Ovary (tissue), 9 donors: ENCODE results near the gene PDE3B. TPM values are rescaled to one million over a fixed set of nuclear protein-coding genes. Genes with fewer than 3 reads are reported as not detected.

Experiments
- DNase-seq, 5 donors: peaks; one replicate each; pipeline ENCODE4 v3.0.0-alpha.2; 2019 to 2020
- H3K27ac ChIP-seq, 2 donors: fragments of 200-600 bp; one replicate each; pipeline versions ENCODE4 v1.5.1 to v1.8.0; 2019 to 2022
- H3K27me3 ChIP-seq: fragments of 200-600 bp; one replicate; pipeline ENCODE4 v1.8.0; 2022
- H3K36me3 ChIP-seq: fragments of 200-600 bp; sonication (generic); one replicate; pipeline ENCODE4 v1.5.1; 2019
- H3K4me1 ChIP-seq: one replicate; pipeline ENCODE4 v1.8.1; 2013; ENCODE audit warnings: mild to moderate bottlenecking, moderate library complexity; ENCODE audit not compliant: insufficient read depth
- H3K4me3 ChIP-seq: fragments of 200-600 bp; sonication (generic); one replicate; pipeline ENCODE4 v1.5.1; 2017
- H3K9me3 ChIP-seq, 2 donors: fragments of 200-600 bp in 1 of 2; sonication (generic) in 1 of 2; one replicate each; pipeline versions ENCODE4 v1.5.1 to v1.8.1; 2013 to 2019; ENCODE audit warnings: mild to moderate bottlenecking in 1 of 2, moderate library complexity in 1 of 2
- EP300 ChIP-seq: sonication (generic); formaldehyde crosslinking; IDR thresholded peaks from one replicate; pipeline ENCODE4 v1.6.1; 2017; ENCODE audit warnings: antibody characterized with exemption
- POLR2A ChIP-seq: fragments of 450-650 bp; IDR thresholded peaks from one replicate; pipeline ENCODE4 v1.6.1; 2017; ENCODE audit warnings: antibody characterized with exemption, mild to moderate bottlenecking, moderate library complexity
- WGBS, 3 donors: extraction: QIAGEN DNeasy Blood & Tissue Kit in 1 of 3; methylation state at CpG; one replicate each; pipeline versions ENCODE4 v1.1.5 to v1.1.7; 2013 to 2017; 5-methylcytosine and 5-hydroxymethylcytosine counted together
- intact Hi-C, 4 donors: fragments of 100-400 bp; cut with DNase I; formaldehyde crosslinking; loops; one replicate each; pipeline versions ENCODE4 v1.11.0 to v1.15.1; 2022 to 2023
- polyA plus RNA-seq, 2 donors: library from polyadenylated mRNA; stranded (reverse); fragments of 200-250 nt in 1 of 2; fragments of 350-450 nt in 1 of 2; fragmentation: Illumina TruSeq in 1 of 2; extraction: RNeasy Lipid Tissue Mini Kit (QIAGEN cat#74804) in 1 of 2; gene quantifications; one replicate each; pipeline ENCODE4 v1.2.3, GENCODE V29; 2013 to 2014
- total RNA-seq, 7 donors: library from RNA; depleted of rRNA in 2 of 7; stranded (reverse); fragments of >200 nt in 2 of 7; fragmentation: NEBNext Ultra II Directional in 3 of 7; extraction: Animal tissue kit (Norgen Biotek cat#: 25700) in 3 of 7; gene quantifications; one replicate each; pipeline versions ENCODE4 v1.1.0 to v1.2.4, GENCODE V29; 2016 to 2023
- TF ChIP-seq, protein P1 (sequence below), 3 donors: fragments of 450-650 bp in 2 of 3; fragments of 200-600 bp in 1 of 3; IDR thresholded peaks; one replicate each; pipeline versions ENCODE4 v1.5.1 to v1.8.0; 2016 to 2022; ENCODE audit warnings: antibody characterized with exemption in 3 of 3, mild to moderate bottlenecking in 1 of 3
- donor health status: DM: no; HTN: no; CAD: no; lungs with moderate emphysema.
- donor health status: DM: no; HTN: no; CAD: no.
- donor health status: Bipolar disorder and iron deficiency.
- donor health status: DM: yes; HTN: yes; CAD: no.
- donor health status: DM: no; HTN: no; CAD: no.
- donor health status: DM: yes; HTN: yes; CAD: no.

Gene PDE3B
- total and polyA plus RNA-seq, 9 donors = 0.13 to 5.9 (median 1.2) TPM

DNA sequence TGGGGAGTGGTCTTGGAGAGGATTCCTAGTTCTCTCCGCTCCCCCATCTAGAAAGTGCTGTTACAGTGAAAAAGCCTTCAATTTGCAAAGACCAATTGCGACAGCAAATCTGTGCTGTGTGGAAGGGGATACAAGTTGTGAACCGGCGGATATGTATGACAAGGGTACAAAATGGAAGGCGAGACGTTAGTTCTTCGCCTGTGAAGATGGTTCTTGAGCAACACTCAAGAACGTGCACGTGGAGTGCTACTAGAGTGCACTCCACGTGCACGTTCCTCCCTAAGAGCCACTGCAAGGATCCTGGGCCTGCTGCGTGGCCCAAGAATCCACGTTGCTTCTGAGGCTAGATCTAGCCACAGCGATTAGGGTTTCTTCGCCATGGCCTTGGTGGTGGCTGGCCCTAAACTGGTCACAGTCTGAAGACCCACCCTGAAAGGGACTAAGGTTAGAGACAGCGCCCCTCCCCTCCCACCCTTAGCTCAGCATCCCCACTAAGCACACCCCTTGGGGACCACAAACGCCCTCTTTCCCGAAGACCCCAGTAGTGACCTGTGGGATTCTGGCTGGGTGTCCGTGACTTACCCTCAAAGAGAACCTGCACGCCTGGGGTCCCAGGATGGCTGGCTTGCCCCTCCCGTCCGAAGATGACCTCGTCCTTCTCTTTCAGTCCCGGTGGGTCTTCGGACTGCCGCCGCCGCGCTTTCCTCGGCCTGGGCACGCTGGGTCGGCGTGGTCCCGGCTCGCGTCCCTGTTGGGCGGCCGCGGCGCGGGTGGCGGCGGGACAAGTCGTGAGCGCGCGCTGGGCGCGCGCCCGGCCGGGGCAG lies 519 bp upstream of the PDE3B start:
- H3K27me3 ChIP-seq = no peaks in the 10 kb centered on the region
- no peak overlapping the region for H3K27ac ChIP-seq
- H3K4me1 ChIP-seq = peaks cover 4% of the 10 kb centered on the region
- peak overlapping the region; percentile 42 for H3K4me3 ChIP-seq
- WGBS, 3 donors = 30 to 45% (median 31%) methylated on average over 36 to 52 of the region's 52 CpGs
- no peak for DNase-seq
- intact Hi-C loops = no loop called here
- no peaks in the 10 kb centered on the region for H3K36me3 ChIP-seq
- TF ChIP-seq POLR2A (no peak), EP300 (no peak)
- TF ChIP-seq, protein P1, sequence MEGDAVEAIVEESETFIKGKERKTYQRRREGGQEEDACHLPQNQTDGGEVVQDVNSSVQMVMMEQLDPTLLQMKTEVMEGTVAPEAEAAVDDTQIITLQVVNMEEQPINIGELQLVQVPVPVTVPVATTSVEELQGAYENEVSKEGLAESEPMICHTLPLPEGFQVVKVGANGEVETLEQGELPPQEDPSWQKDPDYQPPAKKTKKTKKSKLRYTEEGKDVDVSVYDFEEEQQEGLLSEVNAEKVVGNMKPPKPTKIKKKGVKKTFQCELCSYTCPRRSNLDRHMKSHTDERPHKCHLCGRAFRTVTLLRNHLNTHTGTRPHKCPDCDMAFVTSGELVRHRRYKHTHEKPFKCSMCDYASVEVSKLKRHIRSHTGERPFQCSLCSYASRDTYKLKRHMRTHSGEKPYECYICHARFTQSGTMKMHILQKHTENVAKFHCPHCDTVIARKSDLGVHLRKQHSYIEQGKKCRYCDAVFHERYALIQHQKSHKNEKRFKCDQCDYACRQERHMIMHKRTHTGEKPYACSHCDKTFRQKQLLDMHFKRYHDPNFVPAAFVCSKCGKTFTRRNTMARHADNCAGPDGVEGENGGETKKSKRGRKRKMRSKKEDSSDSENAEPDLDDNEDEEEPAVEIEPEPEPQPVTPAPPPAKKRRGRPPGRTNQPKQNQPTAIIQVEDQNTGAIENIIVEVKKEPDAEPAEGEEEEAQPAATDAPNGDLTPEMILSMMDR (IDR thresholded peaks at IDR 0.05) = no peak
- no peaks in the 10 kb centered on the region for H3K9me3 ChIP-seq

GRCh38 chr11:14644226-14645014 lies 816 bp downstream of the PDE3B start:
- Histone ChIP-seq H3K27ac (no peak overlapping the region), H3K36me3 (no peaks in the 10 kb centered on the region), H3K27me3 (no peaks in the 10 kb centered on the region), H3K4me3 (peak overlapping the region; percentile 42), H3K4me1 (peaks cover 4% of the 10 kb centered on the region), H3K9me3 (no peaks in the 10 kb centered on the region)
- WGBS, 3 donors = 0 to 1% (median 0%) methylated on average over 40 to 65 of the region's 65 CpGs
- no peak for TF ChIP-seq POLR2A
- TF ChIP-seq, protein P1 (IDR thresholded peaks at IDR 0.05) = no peak
- TF ChIP-seq EP300 = no peak
- DNase-seq = peak in 3 of 5 donors; percentile 8 to 48 (median 32)
- intact Hi-C loops = no loop called here

DNA sequence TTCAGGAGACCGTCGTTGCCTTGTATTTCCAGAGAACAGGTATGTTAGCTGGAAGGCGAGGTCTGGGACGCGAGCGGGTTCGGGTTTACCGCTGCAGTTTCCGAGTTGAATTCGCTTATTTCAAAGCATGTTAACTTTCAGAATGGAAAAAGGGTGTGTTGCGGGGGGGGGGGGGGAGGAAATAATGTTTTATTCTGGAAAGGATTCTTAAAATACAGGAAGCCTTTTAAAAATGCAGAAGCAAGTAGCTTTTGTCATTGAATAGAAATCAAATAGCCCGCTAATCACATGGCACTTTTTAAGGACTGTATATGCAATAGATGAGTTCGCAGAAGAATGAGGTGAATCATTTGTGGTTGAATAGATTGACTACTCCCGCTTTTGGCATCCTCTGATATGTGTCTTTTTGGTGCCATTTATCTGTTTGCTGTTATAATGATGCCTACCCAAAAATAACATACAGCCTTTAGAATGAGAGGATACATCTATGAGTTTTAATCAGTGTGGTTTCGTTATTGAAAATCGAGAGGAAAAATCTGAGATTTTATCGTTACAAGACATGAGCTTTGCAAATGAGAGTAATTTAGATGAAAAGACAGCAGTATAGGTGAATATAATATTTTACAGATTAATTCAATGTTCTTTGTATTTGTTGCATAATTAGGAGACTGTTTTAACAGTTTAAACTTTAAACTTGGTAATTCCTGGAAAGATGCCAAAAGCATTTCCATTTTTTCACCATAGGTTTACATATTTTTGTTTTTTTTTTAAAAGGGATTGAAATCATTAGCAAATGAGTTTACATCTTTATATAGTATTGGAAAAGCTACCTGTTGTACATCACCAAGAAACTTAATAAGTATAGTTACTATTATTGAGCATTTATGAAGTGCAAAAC lies 1.7 kb downstream of the PDE3B start:
- peaks cover 4% of the 10 kb centered on the region for H3K4me1 ChIP-seq
- intact Hi-C loops = no loop called here
- no peaks in the 10 kb centered on the region for H3K36me3 ChIP-seq
- H3K4me3 ChIP-seq = peak overlapping the region; percentile 42
- no peaks in the 10 kb centered on the region for H3K27me3 ChIP-seq
- no peaks in the 10 kb centered on the region for H3K9me3 ChIP-seq
- no peak for DNase-seq
- TF ChIP-seq EP300 (no peak), POLR2A (no peak)
- TF ChIP-seq, protein P1 (IDR thresholded peaks at IDR 0.05) = no peak
- WGBS, 3 donors = 7 to 10% (median 8%) methylated on average over 17 of the region's 17 CpGs
- no peak overlapping the region for H3K27ac ChIP-seq
